AG09319 (cell line): ENCODE measurements around the gene LAMTOR2.

Experiments used
- DNase-seq: peaks from one replicate; pipeline ENCODE4 v3.0.0-alpha.2; 2010; ENCODE audit warnings: low read depth; ENCODE audit errors: extremely low read depth
- CTCF ChIP-seq: IDR thresholded peaks from 2 replicates; pipeline ENCODE4 v1.5.1; 2011; ENCODE audit warnings: low read depth, mild to moderate bottlenecking, inconsistent platforms, low read length, moderate library complexity

The LAMTOR2 gene

GRCh38 chr1:156072251-156072650 lies 17.7 kb downstream of the LAMTOR2 start:
- DNase-seq: no peak
- TF ChIP-seq CTCF: no peak

GRCh38 chr1:156073110-156073687 lies 18.6 kb downstream of the LAMTOR2 start:
- no peak for TF ChIP-seq CTCF
- no peak for DNase-seq

- DNase-seq: no peak
- no peak for TF ChIP-seq CTCF
These were observed 19.2 kb downstream of the LAMTOR2 start for GRCh38 chr1:156073740-156074139.

- no peak for TF ChIP-seq CTCF
- no peak for DNase-seq
These were observed 20.1 kb downstream of the LAMTOR2 start for GRCh38 chr1:156074661-156075060.

- no peak for DNase-seq
- TF ChIP-seq CTCF: no peak
These were observed 20.6 kb downstream of the LAMTOR2 start for GRCh38 chr1:156075162-156075561.

- TF ChIP-seq CTCF: no peak
These were observed 21.2 kb downstream of the LAMTOR2 start for GRCh38 chr1:156075775-156076204.

GRCh38 chr1:156076609-156077429 lies 22.2 kb downstream of the LAMTOR2 start:
- TF ChIP-seq CTCF: no peak
- DNase-seq: no peak

More at GRCh38 chr1:156075775-156076204, 21.2 kb downstream of the LAMTOR2 start:
- no peak for DNase-seq
